ENCODE measurements around the gene LPCAT2.
"Not testable (repeated sequence)": the region's sequence is repeated elsewhere in the genome, so short reads cannot be mapped to it uniquely, and the experiment has no call there.

Gene LPCAT2

DNA sequence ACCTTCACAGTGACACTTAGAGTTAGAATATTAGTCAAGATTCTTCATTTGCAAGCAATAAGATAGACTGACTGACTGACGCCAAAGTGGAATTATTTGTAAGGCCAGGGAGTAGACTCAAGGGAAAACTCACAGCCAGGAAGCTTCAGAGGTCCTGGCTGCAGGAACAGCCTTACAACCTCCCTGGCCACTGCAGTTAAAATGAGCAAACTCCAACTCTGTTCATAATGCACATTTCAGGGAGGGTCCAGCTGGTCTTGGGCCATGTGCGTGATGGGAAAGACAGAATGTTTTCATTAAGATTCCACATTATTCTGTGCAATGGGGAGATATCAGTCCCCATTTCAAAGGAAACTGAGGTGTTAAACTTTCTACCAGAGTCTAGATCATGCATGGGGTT, 67.5 kb downstream of the LPCAT2 start:
- DNase-seq (ENCODE audit: low read depth in 2 of 3, low spot score in 2 of 3): no peak

DNA sequence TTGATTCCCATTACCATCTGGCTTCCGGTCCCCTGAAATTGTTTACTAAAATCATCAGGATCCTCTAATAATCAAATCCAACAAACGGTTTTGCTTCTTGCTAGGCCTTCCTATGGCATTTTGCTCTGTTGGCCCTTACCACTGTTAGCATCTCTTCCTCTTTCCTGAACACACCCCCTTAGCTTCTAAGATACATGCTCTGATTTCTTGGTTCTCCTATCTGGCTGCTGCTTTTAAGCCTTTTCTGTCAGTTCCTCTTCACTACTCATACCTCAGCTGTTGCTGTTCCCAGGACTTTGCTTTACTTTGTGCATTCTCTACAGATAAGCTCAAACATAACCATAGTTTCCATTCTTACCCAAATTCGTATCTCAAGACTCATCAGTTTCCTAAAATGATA, 69.0 kb downstream of the LPCAT2 start:
- DNase-seq (ENCODE audit: low read depth in 2 of 3, low spot score in 2 of 3): no peak

DNA sequence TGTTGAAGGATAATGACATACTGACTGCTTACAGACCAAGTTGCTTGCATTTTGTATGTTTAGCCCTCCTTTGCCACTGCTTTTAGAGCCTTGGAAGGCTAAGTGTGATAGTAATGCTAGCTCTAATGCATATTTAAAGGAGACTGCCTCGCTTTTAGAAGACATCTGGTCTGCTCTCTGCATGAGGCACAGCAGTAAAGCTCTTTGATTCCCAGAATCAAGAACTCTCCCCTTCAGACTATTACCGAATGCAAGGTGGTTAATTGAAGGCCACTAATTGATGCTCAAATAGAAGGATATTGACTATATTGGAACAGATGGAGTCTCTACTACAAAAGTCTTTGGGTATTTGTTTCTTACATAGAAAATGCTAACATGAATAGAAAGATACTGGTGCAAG, 76.8 kb downstream of the LPCAT2 start:
- DNase-seq (ENCODE audit: low read depth in 2 of 3, low spot score in 2 of 3): no peak

DNA sequence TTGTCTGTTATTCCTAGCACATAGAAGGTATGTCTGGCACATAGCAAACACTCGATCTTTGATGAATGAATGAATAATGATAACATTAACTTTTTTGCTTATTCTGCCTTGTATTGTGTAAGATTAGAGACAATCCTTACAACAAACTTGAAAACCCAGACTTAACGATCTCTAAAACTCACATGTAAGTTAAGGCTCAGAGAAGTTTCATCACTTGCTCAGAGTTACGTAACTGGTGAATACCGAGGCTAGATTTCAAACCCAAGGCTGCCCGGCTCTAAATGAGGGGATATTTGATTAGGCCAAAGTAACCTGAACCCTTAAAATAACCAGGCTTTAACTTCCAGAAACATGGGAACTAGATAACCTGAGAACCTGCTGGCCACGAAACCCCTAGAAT, 79.9 kb downstream of the LPCAT2 start:
- no peak for DNase-seq (ENCODE audit: low read depth in 2 of 3, low spot score in 2 of 3)

DNA sequence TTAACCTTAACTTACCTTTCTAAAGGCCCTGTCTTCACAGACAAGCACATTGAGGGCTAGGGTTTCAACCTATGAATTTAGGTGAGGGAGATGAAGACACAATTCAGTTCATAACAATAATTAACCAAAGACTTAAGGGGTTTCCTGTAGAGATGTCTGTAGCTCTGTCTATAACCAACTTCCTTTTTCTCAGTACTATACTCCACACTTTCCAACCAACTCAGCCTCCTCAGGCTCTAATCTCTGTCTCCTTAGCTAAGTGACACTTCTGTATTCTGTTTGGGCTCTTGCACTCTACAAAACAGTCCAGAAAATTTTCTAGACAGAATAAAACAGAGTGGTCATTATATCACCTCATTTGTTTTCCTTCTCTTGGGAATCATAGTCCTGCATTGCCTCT, 83.4 kb downstream of the LPCAT2 start:
- DNase-seq (ENCODE audit: low read depth in 2 of 3, low spot score in 2 of 3): no peak

DNA sequence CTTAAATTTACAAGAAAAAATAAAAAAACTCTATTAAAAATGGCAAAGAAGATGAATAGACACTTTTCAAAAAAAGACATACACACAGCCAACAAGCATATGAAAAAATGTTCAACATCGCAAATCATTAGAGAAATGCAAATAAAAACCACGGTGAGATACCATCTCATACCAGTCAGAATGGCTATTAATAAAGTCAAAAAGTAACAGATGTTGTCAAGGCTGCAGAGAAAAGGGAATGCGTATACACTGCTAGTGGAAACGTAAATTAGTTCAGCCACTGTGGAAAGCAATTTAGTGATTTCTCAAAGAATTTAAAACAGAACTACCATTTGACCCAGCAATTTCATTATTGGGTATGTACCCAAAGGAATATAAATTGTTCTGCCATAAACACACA, 89.1 kb downstream of the LPCAT2 start:
- DNase-seq (ENCODE audit: low read depth in 2 of 3, low spot score in 2 of 3): no peak

DNA sequence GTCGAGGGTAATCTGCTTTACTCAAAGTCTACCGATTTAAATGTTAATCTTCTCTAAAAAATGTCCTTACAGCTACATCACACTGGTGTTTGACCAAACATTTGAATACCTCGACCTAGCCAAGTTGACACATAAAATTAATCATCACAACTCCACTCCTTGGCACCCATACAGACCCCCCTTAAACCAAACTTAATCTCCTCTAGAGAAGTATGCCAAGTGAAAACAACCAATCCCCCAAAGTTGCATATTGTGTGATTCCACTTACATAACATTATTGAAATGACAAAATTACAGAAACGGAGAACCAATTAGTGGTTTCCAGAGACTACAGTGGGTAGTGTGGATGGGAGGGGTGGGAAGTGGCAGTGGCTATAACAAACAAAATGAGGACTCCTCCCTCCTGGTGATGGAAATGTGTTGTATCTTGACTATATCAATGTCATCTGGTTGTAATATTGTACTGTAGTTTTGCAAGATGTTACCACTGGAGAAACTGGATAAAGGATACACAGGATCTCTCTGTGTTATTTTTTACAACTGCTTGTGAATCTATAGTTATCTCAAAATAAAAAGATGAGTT, 97.0 kb downstream of the LPCAT2 start:
- DNase-seq (ENCODE audit: low read depth in 2 of 3, low spot score in 2 of 3): no peak

DNA sequence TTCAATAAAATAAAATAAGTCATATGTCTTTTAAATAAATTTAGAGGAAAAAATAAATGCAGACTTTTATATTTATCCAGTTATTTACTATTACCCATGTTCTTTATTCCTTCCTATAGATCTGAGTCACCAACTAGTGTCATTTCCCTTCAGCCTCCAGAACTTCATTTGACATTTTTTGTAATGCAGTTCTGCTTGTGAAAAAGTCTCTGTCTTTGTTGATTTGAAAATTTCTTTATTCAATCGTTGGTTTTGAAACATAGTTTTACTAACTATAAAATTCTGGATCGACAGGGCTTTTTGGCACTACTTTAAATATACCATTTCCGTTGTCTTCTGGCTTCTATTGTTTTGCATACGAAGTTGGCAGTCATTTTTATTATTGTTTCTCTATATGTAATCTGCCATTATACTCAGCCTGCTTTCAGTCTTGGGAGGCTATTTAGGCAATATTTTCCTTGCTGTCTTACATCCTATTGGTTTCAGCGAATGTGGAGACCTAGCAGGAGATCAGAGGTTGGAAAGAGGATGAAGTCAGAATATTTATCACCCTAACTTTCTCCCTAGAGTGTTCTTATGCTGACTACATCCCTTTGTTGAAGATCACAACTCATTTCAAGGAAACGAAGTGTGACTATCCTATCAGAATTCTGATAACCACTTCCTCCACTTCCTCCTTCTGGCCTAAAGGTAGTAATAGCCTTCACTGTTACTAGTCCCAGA, 104.9 kb downstream of the LPCAT2 start:
- DNase-seq (ENCODE audit: low read depth in 2 of 3, low spot score in 2 of 3): no peak

DNA sequence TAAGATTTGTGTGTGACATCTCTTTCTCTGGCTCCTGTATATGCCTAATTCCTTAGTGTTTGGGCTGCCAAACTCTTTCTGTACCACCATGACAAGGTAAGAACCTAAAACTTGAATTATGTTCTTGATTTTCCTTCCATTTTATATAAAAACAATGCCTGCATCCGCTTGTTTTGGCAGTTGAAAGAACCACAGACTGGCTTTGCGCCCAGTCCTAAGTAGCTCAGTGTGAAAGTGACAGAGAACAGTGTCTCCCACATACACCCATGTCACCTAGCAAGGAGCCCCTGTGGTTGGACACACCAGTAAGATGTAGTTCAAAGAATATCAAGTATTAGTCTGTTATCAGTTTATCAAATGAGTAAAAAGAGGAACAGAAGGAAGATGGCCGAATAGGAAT, 106.2 kb downstream of the LPCAT2 start:
- no peak for DNase-seq (ENCODE audit: low read depth in 2 of 3, low spot score in 2 of 3)

DNA sequence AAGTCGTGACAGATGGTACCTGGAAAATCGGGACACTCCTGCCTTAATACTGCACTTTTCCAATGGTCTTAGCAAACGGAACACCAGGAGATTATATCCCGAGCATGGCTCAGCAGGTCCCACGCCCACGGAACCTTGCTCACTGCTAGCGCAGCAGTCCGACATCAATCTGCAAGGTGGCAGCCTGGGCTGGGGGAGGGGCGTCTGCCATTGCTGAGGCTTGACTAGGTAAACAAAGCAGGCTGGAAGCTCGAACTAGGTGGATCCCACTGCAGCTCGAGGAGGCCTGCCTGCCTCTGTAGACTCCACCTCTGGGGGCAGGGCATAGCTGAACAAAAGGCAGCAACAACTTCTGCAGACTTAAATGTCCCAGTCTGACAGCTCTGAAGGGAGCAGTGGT, 106.8 kb downstream of the LPCAT2 start:
- DNase-seq (ENCODE audit: low read depth in 2 of 3, low spot score in 2 of 3): not testable (repeated sequence)

DNA sequence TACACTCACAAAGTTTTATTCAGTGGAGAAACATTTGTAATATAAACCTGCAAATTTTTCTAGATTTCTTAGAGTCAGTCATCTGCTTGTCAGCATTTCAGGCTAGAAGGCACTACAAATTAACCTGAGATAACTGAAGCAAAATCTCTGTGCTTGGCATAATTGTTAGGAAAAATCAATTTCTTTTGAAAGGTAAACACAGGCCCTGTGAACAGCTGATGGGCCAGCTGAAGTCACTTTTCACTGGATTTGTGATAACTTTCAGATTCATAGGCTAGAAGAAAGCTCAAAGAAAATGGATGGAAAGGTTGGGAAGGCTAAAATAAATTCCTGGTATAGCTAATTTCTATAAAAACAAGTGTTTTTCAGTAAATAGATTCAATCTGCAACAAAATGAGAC, 112.9 kb downstream of the LPCAT2 start:
- DNase-seq (ENCODE audit: low read depth in 2 of 3, low spot score in 2 of 3): no peak

DNA sequence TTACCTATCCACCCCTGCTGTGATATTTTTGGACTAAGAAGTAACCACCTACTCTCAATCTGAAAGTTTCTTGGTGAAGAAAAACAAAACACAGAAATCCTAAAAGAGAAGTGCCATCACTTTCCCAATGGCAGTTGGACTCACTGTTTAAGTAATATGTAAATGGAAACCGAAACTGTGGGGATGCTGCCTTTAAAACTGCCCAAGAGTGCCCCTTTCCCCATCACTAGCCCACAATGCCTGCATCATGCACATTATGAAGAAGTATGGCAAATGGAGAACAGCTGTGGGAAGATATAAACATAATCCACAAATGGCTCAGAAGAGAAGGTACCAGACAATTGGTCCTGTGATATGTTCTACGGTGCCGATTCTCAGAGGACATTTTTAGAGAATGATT, 113.4 kb downstream of the LPCAT2 start:
- DNase-seq (ENCODE audit: low read depth in 2 of 3, low spot score in 2 of 3): no peak

DNA sequence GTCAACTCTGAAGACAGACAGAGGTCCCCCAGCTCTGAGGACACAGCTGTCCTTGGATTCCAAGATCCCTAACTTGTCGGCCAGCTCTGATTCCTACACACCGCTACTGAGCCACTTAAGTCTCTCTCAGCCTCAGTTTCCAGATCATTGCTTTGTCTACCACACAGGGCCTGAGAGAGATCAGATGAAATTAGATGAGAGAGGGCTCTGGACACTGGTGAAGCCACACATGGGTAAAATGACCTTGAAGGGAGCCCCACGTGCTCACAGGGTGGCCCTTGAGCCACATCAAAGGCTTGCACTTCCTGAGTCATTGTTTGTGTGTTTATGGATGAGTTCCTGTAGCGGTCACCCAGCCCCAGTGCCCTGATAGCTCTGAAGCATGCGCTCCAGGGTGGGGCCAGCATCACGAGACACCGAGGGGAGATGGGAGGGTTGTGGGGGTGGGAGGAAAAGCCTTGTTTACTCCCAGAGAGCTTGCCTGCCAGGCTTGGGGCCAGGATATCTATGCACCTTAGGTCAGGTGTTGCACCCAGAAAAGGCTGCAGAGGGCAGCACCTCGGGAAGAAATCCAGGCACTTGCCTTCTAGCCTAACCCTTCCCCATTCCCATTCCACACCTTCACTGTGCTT, 114.2 kb downstream of the LPCAT2 start:
- no peak for DNase-seq (ENCODE audit: low read depth in 2 of 3, low spot score in 2 of 3)

DNA sequence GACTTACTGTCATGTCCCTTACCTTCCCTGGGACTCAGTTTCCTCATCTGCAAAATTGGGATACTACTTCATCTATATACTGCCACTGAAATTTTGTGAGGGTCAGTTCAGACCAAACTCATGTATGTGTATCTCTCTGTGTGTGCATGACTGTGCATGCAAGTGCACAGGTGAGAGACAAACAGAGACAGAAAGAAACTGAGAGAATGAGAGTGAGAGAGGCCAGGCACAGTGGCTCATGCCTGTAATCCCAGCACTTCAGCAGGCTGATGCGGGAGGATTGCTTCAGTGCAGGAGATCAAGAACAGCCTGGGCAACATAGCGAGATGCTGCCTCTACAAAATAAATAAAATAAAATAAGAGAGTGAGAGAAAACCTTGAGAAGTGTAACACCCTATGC, 114.8 kb downstream of the LPCAT2 start:
- no peak for DNase-seq (ENCODE audit: low read depth in 2 of 3, low spot score in 2 of 3)

DNA sequence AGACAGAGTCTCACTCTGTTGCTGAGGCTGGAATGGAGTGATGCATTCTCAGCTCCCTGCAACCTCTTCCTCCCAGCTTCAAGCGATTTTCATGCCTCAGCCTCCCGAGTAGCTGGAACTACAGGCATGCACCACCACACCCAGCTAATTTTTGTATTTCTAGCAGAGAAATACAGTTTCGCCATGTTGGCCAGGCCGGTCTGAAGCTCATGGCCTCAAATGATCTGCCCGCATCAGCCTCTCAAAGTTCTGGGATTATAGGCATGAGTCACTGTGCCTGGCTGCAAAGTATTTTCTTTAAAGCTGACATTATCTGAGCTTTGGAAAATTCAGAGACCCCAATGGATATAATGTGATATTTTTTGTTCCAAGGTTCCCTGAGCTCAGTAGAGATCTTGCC, 115.8 kb downstream of the LPCAT2 start:
- no peak for DNase-seq (ENCODE audit: low read depth in 2 of 3, low spot score in 2 of 3)

DNA sequence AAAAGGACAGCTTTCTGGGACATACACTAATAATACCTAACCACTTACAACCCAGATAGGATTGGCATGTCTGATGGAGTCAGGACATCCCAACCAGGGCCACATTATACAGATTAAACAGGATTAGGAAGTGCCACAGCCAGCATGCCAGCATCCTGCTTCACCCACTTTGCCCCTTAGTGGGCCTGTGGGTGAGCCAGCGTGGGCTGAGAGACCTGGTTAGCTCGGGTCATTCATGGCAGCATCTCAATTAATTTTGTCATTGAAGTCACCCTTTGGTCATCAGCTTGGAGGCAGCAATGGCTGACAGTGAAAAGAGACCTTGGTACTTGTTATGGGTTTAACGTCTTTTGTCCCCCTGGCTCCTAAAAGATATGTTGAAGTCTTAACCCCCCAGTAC, 117.0 kb downstream of the LPCAT2 start:
- DNase-seq (ENCODE audit: low read depth in 2 of 3, low spot score in 2 of 3): no peak

DNA sequence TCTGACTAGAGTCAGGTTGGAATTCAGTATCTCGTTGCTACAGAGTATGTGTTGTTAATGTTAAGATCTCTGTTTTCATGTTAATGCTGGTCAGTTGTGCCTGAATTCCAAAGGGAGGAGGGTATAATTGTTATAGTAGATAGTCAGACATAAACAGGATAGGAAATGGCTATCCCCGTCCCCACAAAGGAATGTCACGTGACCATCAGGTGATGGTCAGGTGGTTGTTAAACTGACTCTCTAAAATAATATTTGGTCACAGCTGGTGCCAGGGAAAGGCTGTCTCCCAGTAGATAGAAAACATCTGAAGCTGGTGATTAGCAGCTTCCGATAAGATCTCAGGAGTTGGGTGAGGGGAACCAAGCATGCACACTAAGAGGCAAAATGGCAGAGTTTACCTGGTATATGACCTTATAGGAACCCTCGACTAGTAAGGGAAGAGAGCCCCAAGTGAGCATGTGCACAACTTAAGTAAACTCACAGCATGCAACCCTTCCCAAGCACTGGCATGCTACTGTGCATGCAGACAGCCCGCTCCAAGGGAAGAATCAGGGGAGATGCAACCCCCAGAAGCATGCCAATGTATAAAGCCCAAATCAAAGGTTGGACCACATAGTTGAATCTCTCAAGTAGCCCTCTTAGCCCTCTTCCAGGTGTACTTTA, 119.6 kb downstream of the LPCAT2 start:
- no peak for DNase-seq (ENCODE audit: low read depth in 2 of 3, low spot score in 2 of 3)

DNA sequence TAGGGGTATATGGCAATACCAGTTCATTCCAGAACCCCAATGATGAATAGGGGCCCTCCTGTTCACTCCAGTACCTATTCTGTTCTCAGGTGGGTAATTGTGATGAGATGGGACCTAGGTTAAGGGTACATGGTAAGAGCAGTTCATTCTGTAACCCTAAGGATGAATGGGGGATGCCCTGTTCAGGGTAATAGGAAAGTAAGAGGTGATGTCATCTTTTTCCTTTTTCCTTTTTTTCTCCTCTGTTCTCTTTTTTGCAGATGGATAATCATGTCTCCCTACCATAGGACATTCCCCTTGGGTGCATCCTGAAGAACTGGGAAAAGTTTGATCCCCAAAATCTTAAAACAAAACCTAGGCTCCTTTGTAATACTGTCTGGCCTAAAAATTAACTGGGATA, 121.9 kb downstream of the LPCAT2 start:
- no peak for DNase-seq (ENCODE audit: low read depth in 2 of 3, low spot score in 2 of 3)

DNA sequence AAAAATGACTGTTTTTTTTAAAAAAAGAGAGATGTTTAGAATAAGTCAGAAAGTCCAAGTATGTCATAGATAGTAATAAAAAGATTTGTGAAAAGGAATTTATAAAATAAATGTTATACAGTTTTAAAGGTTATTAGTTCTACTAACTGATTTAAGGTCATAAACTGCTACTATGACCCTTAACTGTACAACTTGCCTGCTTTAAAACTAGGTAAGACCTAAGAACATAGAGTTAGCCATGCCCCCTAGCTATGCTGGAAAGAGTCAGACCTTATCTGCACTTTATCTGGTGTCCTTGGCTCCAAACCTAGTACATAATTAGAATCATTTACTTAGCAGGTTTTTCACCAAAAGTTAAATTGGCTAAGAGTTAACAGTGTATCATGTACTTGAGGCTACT, 123.4 kb downstream of the LPCAT2 start:
- no peak for DNase-seq (ENCODE audit: low read depth in 2 of 3, low spot score in 2 of 3)

DNA sequence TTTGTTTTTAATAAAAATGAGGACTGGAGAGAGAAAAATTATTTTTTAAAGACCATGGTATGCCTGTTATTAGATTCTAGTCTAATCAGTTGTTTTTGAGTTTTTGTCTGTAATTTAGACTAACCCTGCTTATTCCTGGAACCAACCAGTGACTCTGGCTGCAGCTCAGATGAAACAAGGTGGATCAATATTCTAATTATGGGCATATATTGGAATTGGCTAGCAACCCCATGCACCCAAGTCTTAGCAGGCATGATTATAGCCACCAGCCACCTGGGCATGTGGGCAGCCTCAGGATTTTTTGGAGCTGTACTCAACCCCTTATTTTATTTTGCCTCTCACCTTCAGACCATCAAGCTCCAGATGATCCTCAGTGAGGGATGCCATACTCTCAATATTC, 125.3 kb downstream of the LPCAT2 start:
- no peak for DNase-seq (ENCODE audit: low read depth in 2 of 3, low spot score in 2 of 3)
